ENCODE data around the gene EPHA5.
A peak's percentile ranks its signal among the peaks of the same experiment; 100 is the strongest.

Gene EPHA5

DNA sequence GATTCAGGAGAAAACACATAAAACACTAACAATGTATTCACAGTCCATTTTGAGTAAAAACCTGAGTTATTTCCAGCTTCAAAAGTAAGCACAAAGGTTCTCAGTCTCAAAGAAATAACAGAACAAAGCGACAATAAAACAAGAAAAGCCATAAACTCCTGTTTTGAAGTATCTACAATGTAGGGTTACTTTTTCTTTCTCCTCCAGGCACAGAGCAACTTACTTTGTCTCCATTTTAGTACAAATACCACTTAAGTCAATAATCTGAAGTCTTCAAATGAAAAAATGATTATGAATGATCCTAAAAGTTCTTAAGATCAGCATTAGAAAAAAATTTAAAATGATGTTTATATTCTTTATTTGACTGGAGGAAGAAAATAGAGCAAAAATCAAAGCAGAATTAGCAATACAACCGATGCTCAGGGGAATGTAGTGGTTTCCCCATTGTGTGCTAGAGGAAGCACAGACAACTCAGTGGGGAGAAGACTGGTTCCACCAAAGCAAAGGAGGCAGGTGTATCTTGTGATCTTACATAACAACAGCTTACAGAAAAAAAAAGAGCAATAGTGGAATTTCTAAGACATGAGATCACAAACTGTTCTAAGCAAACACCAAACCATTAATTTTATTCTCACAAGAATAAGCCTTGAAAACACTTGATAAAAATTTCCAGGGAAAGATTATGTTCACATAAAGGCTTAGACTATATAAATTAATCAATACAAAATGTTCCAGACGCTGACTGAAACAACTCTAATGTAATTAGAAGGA is 35.1 kb downstream of the EPHA5 start:
- no peak for TF ChIP-seq TAF1 (IDR thresholded peaks at IDR 0.05; ENCODE audit: low read depth)
- TF ChIP-seq USF1 (IDR thresholded peaks at IDR 0.05), result no peak
- TF ChIP-seq YY1 (IDR thresholded peaks at IDR 0.05; ENCODE audit: low read depth), result no peak
- TF ChIP-seq FOXM1 (IDR thresholded peaks at IDR 0.05; ENCODE audit: borderline replicate concordance, low read depth), result no peak
- no peak for TF ChIP-seq TEAD4 (IDR thresholded peaks at IDR 0.05)
- TF ChIP-seq EP300 (IDR thresholded peaks at IDR 0.05; ENCODE audit: borderline replicate concordance), result no peak

DNA sequence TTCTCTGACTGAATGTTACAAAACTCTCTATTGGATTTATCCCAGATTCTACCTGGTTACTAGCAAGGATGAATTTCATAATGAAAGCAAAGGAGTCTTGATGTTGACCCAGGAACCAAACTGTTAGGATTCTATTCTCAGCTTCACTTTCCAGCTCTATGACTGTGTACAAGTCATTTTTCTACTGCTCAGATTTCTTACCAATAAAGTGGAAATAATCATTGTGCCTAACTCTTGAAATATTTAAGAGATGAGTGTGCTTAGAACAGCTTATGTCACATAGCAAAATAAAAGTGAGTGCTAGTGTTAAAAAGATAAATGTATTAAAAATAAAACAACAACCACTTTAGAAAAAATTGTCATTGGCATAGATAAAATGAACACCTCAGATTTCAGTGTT is 45.6 kb downstream of the EPHA5 start:
- TF ChIP-seq FOXM1 (IDR thresholded peaks at IDR 0.05; ENCODE audit: borderline replicate concordance, low read depth), result no peak
- no peak for TF ChIP-seq CREB1 (IDR thresholded peaks at IDR 0.05; ENCODE audit: low read depth)
- TF ChIP-seq, protein P1, sequence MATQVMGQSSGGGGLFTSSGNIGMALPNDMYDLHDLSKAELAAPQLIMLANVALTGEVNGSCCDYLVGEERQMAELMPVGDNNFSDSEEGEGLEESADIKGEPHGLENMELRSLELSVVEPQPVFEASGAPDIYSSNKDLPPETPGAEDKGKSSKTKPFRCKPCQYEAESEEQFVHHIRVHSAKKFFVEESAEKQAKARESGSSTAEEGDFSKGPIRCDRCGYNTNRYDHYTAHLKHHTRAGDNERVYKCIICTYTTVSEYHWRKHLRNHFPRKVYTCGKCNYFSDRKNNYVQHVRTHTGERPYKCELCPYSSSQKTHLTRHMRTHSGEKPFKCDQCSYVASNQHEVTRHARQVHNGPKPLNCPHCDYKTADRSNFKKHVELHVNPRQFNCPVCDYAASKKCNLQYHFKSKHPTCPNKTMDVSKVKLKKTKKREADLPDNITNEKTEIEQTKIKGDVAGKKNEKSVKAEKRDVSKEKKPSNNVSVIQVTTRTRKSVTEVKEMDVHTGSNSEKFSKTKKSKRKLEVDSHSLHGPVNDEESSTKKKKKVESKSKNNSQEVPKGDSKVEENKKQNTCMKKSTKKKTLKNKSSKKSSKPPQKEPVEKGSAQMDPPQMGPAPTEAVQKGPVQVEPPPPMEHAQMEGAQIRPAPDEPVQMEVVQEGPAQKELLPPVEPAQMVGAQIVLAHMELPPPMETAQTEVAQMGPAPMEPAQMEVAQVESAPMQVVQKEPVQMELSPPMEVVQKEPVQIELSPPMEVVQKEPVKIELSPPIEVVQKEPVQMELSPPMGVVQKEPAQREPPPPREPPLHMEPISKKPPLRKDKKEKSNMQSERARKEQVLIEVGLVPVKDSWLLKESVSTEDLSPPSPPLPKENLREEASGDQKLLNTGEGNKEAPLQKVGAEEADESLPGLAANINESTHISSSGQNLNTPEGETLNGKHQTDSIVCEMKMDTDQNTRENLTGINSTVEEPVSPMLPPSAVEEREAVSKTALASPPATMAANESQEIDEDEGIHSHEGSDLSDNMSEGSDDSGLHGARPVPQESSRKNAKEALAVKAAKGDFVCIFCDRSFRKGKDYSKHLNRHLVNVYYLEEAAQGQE (IDR thresholded peaks at IDR 0.05; ENCODE audit: low read depth), result no peak
- no peak for TF ChIP-seq TAF1 (IDR thresholded peaks at IDR 0.05; ENCODE audit: low read depth)
- no peak for TF ChIP-seq TCF12 (IDR thresholded peaks at IDR 0.05; ENCODE audit: low read depth)
- no peak for TF ChIP-seq USF1 (IDR thresholded peaks at IDR 0.05)
- TF ChIP-seq YY1 (IDR thresholded peaks at IDR 0.05; ENCODE audit: low read depth), result no peak

DNA sequence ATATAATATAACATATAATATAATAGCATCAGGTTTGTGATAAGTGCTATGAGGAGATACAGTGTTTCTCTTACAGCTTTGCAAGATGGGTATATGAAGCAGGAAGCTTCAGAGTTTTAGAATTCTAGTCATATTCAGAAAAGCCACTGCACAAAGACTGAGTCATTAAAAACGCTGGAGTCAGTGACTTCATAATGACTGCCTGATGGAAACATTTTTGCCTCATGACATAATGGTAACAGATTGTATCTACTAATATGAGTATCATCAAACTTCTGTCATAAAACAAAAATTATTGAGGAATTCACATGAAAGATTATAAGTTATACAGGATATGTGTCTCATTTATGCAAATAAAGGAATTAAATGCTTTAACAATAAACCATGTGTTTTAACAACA is 46.8 kb downstream of the EPHA5 start:
- TF ChIP-seq EP300 (IDR thresholded peaks at IDR 0.05; ENCODE audit: borderline replicate concordance) (0 out of 2 replicates have a peak, but pooled peaks have one; percentile 29), TAF1 (IDR thresholded peaks at IDR 0.05; ENCODE audit: low read depth) (no peak), EGR1 (IDR thresholded peaks at IDR 0.05) (no peak), RAD21 (IDR thresholded peaks at IDR 0.05; ENCODE audit: low read depth) (no peak), FOXM1 (IDR thresholded peaks at IDR 0.05; ENCODE audit: borderline replicate concordance, low read depth) (0 out of 2 replicates have a peak, but pooled peaks have one; percentile 29), TCF12 (IDR thresholded peaks at IDR 0.05; ENCODE audit: low read depth) (no peak), TEAD4 (IDR thresholded peaks at IDR 0.05) (peak; percentile 48; the same call in 1 of the 2 replicates), ZBTB7A (IDR thresholded peaks at IDR 0.05; ENCODE audit: low read depth) (no peak)
- TF ChIP-seq, protein P1 (IDR thresholded peaks at IDR 0.05; ENCODE audit: low read depth), result no peak

DNA sequence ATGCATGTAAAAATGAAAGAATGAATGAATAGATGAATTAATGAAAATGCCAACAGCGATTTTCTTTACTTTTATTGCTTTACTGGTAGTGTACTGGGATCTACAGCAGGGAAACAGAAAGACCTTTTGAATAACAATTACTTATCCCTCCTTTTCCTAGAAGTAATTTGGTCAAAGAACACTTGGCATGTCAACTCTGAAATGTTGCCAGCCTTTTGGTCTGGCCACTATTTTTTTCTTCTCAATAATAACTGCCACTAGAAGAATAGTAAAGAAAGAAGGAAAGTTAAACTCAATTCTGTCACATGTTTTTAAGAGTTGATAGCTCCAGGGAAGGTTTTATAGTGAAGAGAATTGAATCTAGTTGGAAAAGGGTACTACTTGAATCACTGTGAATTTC is 52.9 kb downstream of the EPHA5 start:
- no peak for TF ChIP-seq FOXM1 (IDR thresholded peaks at IDR 0.05; ENCODE audit: borderline replicate concordance, low read depth)
- TF ChIP-seq MAX (IDR thresholded peaks at IDR 0.05), result no peak
- no peak for TF ChIP-seq USF1 (IDR thresholded peaks at IDR 0.05)
- TF ChIP-seq, protein P1 (IDR thresholded peaks at IDR 0.05; ENCODE audit: low read depth), result no peak
- no peak for TF ChIP-seq ZBTB7A (IDR thresholded peaks at IDR 0.05; ENCODE audit: low read depth)
- no peak for TF ChIP-seq RAD21 (IDR thresholded peaks at IDR 0.05; ENCODE audit: low read depth)
- no peak for TF ChIP-seq YY1 (IDR thresholded peaks at IDR 0.05; ENCODE audit: low read depth)
- TF ChIP-seq CEBPB (IDR thresholded peaks at IDR 0.05), result no peak
- TF ChIP-seq TEAD4 (IDR thresholded peaks at IDR 0.05), result no peak
- TF ChIP-seq EGR1 (IDR thresholded peaks at IDR 0.05), result no peak
- no peak for TF ChIP-seq NFIC (IDR thresholded peaks at IDR 0.05)
- no peak for TF ChIP-seq TAF1 (IDR thresholded peaks at IDR 0.05; ENCODE audit: low read depth)
- no peak for TF ChIP-seq CREB1 (IDR thresholded peaks at IDR 0.05; ENCODE audit: low read depth)
- TF ChIP-seq TCF12 (IDR thresholded peaks at IDR 0.05; ENCODE audit: low read depth), result no peak
- TF ChIP-seq EP300 (IDR thresholded peaks at IDR 0.05; ENCODE audit: borderline replicate concordance), result no peak

Data from Ishikawa (cell line).